ENCODE data around the gene SH3BP4. TPM values are rescaled to one million over a fixed set of nuclear protein-coding genes. Genes with fewer than 3 reads are reported as not detected.

SH3BP4 gene
- total and polyA plus RNA-seq, 7 donors = 4.8 to 22.8 (median 14.0) TPM

GRCh38 chr2:234953116-234954031 lies 1.6 kb downstream of the SH3BP4 start:
- intact Hi-C loops (cut with DNase I) = loop anchor here (5.0 kb wide), 1 partner anchor 539 kb away; the partner anchor contains the start of gene AGAP1
- WGBS, 2 donors = 10 to 49% methylated on average over 20 of the region's 20 CpGs
- peak; percentile 53 for DNase-seq
- H3K27me3 ChIP-seq = no peaks in the 10 kb centered on the region
- H3K4me3 ChIP-seq = peak overlapping the region; percentile 70 to 97 (median 83)
- no peaks in the 10 kb centered on the region for H3K36me3 ChIP-seq
- no peak for TF ChIP-seq EP300 (IDR thresholded peaks at IDR 0.05)
- no peak for TF ChIP-seq POLR2AphosphoS5 (IDR thresholded peaks at IDR 0.05)
- TF ChIP-seq POLR2A (IDR thresholded peaks at IDR 0.05) = no peak
- H3K27ac ChIP-seq = peak overlapping the region; percentile 77 to 84 (median 82)
- peaks cover 0 to 65% (median 44%) of the 10 kb centered on the region in 4 donors for H3K4me1 ChIP-seq
- no peaks in the 10 kb centered on the region for H3K9me3 ChIP-seq

GRCh38 chr2:234954551-234954992 lies 2.8 kb downstream of the SH3BP4 start:
- TF ChIP-seq POLR2A (IDR thresholded peaks at IDR 0.05) = no peak
- TF ChIP-seq CTCF (IDR thresholded peaks at IDR 0.05) = no peak
- TF ChIP-seq EP300 (IDR thresholded peaks at IDR 0.05) = no peak
- no peak for TF ChIP-seq POLR2AphosphoS5 (IDR thresholded peaks at IDR 0.05)
- DNase-seq = peak; percentile 49
- H3K9me3 ChIP-seq = no peaks in the 10 kb centered on the region
- peaks cover 0 to 65% (median 43%) of the 10 kb centered on the region in 4 donors for H3K4me1 ChIP-seq
- H3K4me3 ChIP-seq = peak overlapping the region in 2 of 4 donors; percentile 88 to 97
- intact Hi-C loops (cut with DNase I) = loop anchor here (5.0 kb wide), 1 partner anchor 538 kb away; the partner anchor contains the start of gene AGAP1
- H3K27me3 ChIP-seq = no peaks in the 10 kb centered on the region
- WGBS, 2 donors = 16 to 61% methylated on average over 8 of the region's 8 CpGs
- H3K36me3 ChIP-seq = no peaks in the 10 kb centered on the region
- peak overlapping the region; percentile 77 to 84 (median 82) for H3K27ac ChIP-seq

DNA sequence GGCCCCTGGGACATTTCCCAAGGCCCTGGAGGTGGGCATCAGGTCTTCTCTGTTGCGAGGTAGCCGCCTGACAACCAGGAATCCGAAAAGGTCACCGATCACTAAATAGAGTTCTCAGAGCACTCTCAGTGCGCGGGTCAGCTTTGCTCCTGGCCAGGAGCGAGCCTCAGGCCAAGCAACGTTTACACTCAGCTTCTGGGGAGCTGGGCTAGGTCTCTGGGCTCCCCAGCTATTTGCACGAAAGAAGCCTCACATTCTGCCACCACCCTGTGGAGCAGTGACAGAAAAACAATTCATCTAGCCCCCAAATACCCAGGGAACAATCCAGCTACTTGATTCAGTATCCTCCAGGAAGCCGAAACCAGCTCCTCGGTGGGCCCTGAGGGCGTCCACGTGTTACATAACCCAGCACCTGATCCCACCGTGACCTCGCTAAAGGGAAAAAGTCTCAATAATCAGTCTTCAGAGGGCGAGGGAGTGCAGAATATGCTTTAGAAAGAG lies 3.3 kb downstream of the SH3BP4 start:
- DNase-seq = peak; percentile 29
- peaks cover 0 to 60% (median 38%) of the 10 kb centered on the region in 4 donors for H3K4me1 ChIP-seq
- WGBS, 2 donors = 86 to 93% methylated on average over 16 of the region's 16 CpGs
- H3K27me3 ChIP-seq = no peaks in the 10 kb centered on the region
- H3K36me3 ChIP-seq = no peaks in the 10 kb centered on the region
- TF ChIP-seq POLR2A (IDR thresholded peaks at IDR 0.05) (no peak), CTCF (IDR thresholded peaks at IDR 0.05) (no peak), POLR2AphosphoS5 (IDR thresholded peaks at IDR 0.05) (no peak), EP300 (IDR thresholded peaks at IDR 0.05) (no peak)
- H3K27ac ChIP-seq = peak overlapping the region; percentile 77 to 84 (median 82)
- no peak overlapping the region for H3K4me3 ChIP-seq
- intact Hi-C loops (cut with DNase I) = no loop called here
- H3K9me3 ChIP-seq = no peaks in the 10 kb centered on the region

DNA sequence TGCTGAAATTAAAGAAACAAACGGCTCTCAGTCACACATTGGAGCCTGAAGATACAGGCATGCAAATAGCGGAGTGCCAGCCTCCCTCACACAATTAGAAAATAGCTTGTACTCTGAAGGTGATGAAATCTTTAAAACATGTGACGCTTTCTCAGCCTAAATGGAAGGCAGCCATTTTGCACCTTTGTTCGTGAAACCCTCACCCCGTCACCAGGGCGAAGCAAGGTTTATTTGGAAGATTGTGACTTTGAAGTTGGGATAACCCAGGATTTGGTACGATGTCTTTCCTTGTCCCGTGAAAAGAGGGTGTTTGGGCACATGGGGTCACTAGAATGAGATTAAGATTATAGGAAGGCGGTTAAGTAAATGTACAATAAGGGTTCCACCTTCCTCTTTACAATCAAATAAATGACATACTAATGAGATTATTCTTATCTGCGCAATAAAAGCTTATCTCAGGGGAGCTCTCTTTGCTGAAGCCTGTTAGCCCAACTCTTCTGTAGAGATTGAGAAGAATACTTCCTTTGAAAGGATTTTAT lies 4.2 kb downstream of the SH3BP4 start:
- H3K9me3 ChIP-seq = no peaks in the 10 kb centered on the region
- H3K4me1 ChIP-seq = peaks cover 0 to 51% (median 29%) of the 10 kb centered on the region in 4 donors
- no peak for TF ChIP-seq POLR2AphosphoS5 (IDR thresholded peaks at IDR 0.05)
- no peak for TF ChIP-seq CTCF (IDR thresholded peaks at IDR 0.05)
- no peak for TF ChIP-seq EP300 (IDR thresholded peaks at IDR 0.05)
- TF ChIP-seq POLR2A (IDR thresholded peaks at IDR 0.05) = no peak
- H3K36me3 ChIP-seq = no peaks in the 10 kb centered on the region
- 26 to 80% methylated on average over 10 of the region's 10 CpGs for WGBS, 2 donors
- H3K27me3 ChIP-seq = no peaks in the 10 kb centered on the region
- intact Hi-C loops (cut with DNase I) = no loop called here
- DNase-seq = peak; percentile 21
- no peak overlapping the region for H3K4me3 ChIP-seq
- H3K27ac ChIP-seq = no peak overlapping the region

DNA sequence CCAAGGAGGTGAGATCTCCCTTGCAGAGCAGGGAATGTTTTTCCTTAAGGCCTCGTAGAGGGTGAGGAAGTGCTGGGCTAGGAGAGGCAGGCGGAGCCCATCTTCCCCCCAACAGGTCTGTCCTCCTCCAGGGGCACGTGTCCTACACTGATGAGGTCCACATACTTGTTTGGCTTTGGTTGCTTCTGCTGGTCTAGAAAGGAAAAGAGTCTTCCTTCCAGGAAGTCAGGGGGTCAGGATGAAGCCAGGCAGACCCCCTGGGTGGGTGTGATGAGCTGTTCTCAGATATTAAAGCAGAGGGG lies 6.0 kb downstream of the SH3BP4 start:
- H3K27me3 ChIP-seq = no peaks in the 10 kb centered on the region
- intact Hi-C loops (cut with DNase I) = no loop called here
- TF ChIP-seq POLR2A (IDR thresholded peaks at IDR 0.05) (no peak), EP300 (IDR thresholded peaks at IDR 0.05) (no peak), CTCF (IDR thresholded peaks at IDR 0.05) (no peak), POLR2AphosphoS5 (IDR thresholded peaks at IDR 0.05) (no peak)
- H3K9me3 ChIP-seq = no peaks in the 10 kb centered on the region
- no peak overlapping the region for H3K4me3 ChIP-seq
- WGBS, 2 donors = 55 to 77% methylated on average over 3 of the region's 3 CpGs
- peaks cover 0 to 44% (median 26%) of the 10 kb centered on the region in 4 donors for H3K4me1 ChIP-seq
- no peak for DNase-seq
- H3K27ac ChIP-seq = no peak overlapping the region
- no peaks in the 10 kb centered on the region for H3K36me3 ChIP-seq
